Bronchial epithelial cell (primary cell): Measurements from ENCODE around the gene MAVS. TPM values are rescaled to one million over a fixed set of nuclear protein-coding genes. Genes with fewer than 3 reads are reported as not detected.

ENCODE experiments used
- DNase-seq: peaks from one replicate; pipeline ENCODE4 v3.0.0-alpha.2; 2010; ENCODE audit warnings: low read depth
- FAIRE-seq: peaks from 2 replicates; lab custom pipeline; 2011; peaks lifted over from hg19 to GRCh38; lab: Jason Lieb, UNC
- H3K27me3 ChIP-seq: 2 replicates; pipeline ENCODE4 v1.5.1; 2011; ENCODE audit warnings: low read length; ENCODE audit not compliant: control insufficient read depth, insufficient read depth
- H3K36me3 ChIP-seq: 2 replicates; pipeline ENCODE4 v1.5.1; 2011; ENCODE audit warnings: low read length; ENCODE audit not compliant: control insufficient read depth, insufficient read depth
- H3K4me3 ChIP-seq: 2 replicates; pipeline ENCODE4 v1.5.1; 2011; ENCODE audit warnings: mild to moderate bottlenecking, low read depth, low read length, control low read depth
- total RNA-seq: library from RNA; depleted of rRNA; stranded (reverse); fragments of >200 nt; gene quantifications from 2 replicates; pipeline ENCODE4 v1.2.1, GENCODE V29; 2014
- TF ChIP-seq, protein P1 (sequence below): IDR thresholded peaks from 2 replicates; pipeline ENCODE4 v1.5.1; 2011; ENCODE audit warnings: mild to moderate bottlenecking, moderate library complexity, low read length, control low read depth, inconsistent platforms; ENCODE audit not compliant: insufficient read depth, severe bottlenecking

The MAVS gene
- total RNA-seq, 1 donor from 2014 or later = 9.7 TPM

DNA sequence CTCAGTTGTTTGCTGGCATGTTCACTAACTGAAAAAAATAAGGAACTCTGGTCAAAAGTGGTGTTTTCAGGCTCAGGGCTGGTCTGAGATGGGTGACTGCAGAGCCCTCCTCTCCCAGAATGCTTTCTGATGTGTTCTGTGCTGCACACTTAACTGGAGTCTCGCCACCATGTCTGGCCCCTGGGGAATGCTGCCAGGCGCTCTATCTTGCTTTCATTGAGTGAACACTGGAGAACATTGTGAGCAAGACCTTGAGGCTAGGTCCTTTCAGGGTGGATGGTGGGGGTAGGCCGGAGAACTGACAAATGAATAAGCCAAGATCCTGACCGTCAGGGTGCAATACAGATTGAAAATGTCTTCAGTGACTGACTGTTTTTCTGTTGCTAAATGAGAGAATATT, 62.0 kb downstream of the MAVS start:
- no peak for DNase-seq
- Histone ChIP-seq H3K4me3 (no peak overlapping the region), H3K36me3 (peaks cover 8% of the 10 kb centered on the region), H3K27me3 (no peaks in the 10 kb centered on the region)
- FAIRE-seq = no peak
- TF ChIP-seq, protein P1, sequence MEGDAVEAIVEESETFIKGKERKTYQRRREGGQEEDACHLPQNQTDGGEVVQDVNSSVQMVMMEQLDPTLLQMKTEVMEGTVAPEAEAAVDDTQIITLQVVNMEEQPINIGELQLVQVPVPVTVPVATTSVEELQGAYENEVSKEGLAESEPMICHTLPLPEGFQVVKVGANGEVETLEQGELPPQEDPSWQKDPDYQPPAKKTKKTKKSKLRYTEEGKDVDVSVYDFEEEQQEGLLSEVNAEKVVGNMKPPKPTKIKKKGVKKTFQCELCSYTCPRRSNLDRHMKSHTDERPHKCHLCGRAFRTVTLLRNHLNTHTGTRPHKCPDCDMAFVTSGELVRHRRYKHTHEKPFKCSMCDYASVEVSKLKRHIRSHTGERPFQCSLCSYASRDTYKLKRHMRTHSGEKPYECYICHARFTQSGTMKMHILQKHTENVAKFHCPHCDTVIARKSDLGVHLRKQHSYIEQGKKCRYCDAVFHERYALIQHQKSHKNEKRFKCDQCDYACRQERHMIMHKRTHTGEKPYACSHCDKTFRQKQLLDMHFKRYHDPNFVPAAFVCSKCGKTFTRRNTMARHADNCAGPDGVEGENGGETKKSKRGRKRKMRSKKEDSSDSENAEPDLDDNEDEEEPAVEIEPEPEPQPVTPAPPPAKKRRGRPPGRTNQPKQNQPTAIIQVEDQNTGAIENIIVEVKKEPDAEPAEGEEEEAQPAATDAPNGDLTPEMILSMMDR = no peak

DNA sequence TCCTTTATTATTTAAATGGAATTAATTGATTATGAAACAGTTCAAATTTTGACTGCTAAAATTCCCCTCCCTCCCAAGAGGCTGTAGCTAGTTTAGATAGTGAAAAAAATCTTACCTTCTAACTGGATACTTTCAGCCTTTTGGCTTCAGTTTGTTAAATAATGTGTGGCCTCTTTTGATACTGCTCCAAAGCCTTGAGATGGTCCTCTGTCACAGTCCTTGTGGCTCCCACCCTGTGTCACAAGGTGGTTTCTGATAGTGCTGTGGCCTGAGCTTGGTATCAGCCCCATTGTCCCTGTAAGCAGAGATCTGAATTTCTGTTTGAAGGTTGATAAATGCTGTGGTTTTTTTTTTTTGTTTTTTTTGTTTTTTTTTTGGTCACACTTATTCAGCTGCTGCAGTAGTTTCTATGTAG, 63.3 kb downstream of the MAVS start:
- DNase-seq = no peak
- Histone ChIP-seq H3K27me3 (no peaks in the 10 kb centered on the region), H3K36me3 (peaks cover 8% of the 10 kb centered on the region), H3K4me3 (no peak overlapping the region)
- no peak for FAIRE-seq
- TF ChIP-seq, protein P1 = no peak

DNA sequence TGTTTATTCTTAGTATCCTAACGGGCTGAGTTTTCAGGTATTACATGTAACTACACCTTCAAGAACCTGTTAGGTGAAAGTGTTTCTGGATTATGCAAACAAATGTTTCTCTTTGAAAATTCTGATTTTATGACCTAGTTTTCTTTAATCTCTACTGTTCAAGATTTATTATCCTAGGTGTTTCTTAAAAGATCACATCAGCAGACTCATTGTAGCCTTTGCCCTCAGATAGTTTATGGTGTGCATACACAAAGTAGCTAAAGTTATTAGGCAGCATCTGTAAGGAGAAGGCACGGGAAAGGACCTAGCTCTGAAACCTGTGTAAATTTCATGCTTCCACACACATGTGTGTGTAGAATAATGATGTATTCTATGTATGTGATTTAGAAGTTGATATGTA, 64.2 kb downstream of the MAVS start:
- H3K36me3 ChIP-seq = peaks cover 8% of the 10 kb centered on the region

DNA sequence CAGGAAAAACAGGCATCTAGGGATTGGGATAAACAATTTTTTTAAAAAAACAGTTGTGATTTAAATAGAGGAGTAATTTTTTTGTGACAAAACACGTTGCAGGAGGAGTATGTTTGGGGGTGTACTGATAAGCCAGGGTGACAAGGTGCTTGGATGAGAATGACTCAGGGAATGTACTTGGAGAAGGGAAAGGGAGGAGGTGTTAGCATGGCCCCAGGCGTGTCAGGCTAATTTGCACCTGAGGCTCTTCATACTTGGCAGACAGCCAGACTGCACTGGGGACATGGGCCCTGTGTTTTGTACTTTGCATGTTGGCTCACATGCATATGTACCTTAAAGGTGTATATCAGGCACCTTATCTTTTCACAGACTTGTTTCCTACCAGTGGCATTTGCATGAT, 65.3 kb downstream of the MAVS start:
- TF ChIP-seq, protein P1 = no peak
- DNase-seq (no peak), FAIRE-seq (no peak)
- peaks cover 8% of the 10 kb centered on the region for H3K36me3 ChIP-seq
- no peak overlapping the region for H3K4me3 ChIP-seq
- no peaks in the 10 kb centered on the region for H3K27me3 ChIP-seq

More for the DNA sequence above, 64.2 kb downstream of the MAVS start:
- FAIRE-seq = no peak
- Histone ChIP-seq H3K27me3 (no peaks in the 10 kb centered on the region), H3K4me3 (no peak overlapping the region)
- TF ChIP-seq, protein P1 = no peak
- no peak for DNase-seq

GRCh38 chr20:3914446-3914845, 67.8 kb downstream of the MAVS start:
- Histone ChIP-seq H3K27me3 (no peaks in the 10 kb centered on the region), H3K36me3 (peaks cover 8% of the 10 kb centered on the region), H3K4me3 (no peak overlapping the region)
- no peak for DNase-seq
- TF ChIP-seq, protein P1 = no peak
- FAIRE-seq = no peak

DNA sequence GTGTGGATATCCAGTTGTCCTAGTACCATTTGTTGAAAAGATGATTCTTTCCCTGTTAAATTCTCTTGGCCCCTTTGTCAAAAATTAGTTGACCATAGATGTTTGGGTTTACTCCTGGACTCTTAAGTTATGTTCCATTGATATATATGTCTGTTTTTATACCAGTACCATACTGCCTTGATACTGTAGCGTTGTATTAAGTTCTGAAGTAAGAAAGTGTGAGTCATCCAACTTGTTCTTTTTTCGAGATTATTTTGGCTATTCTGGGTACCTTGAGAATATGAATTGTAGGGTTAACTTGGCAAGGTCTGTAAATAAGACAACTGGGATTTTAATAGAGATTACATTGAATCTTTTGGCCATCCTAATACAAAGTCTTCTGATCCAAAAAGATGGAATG, 69.1 kb downstream of the MAVS start:
- no peak for FAIRE-seq

More for the DNA sequence above, 69.1 kb downstream of the MAVS start:
- Histone ChIP-seq H3K36me3 (peaks cover 7% of the 10 kb centered on the region), H3K4me3 (no peak overlapping the region), H3K27me3 (no peaks in the 10 kb centered on the region)
- TF ChIP-seq, protein P1 = no peak
- no peak for DNase-seq
